HG03097 (cell line): ENCODE data around the gene ME3.

Source experiments
- ATAC-seq: cut with Tn5 transposase; IDR thresholded peaks from one replicate; pipeline ENCODE4 v1.9.1; 2021; ENCODE audit not compliant: unreplicated experiment, low FRiP score

Gene ME3

DNA sequence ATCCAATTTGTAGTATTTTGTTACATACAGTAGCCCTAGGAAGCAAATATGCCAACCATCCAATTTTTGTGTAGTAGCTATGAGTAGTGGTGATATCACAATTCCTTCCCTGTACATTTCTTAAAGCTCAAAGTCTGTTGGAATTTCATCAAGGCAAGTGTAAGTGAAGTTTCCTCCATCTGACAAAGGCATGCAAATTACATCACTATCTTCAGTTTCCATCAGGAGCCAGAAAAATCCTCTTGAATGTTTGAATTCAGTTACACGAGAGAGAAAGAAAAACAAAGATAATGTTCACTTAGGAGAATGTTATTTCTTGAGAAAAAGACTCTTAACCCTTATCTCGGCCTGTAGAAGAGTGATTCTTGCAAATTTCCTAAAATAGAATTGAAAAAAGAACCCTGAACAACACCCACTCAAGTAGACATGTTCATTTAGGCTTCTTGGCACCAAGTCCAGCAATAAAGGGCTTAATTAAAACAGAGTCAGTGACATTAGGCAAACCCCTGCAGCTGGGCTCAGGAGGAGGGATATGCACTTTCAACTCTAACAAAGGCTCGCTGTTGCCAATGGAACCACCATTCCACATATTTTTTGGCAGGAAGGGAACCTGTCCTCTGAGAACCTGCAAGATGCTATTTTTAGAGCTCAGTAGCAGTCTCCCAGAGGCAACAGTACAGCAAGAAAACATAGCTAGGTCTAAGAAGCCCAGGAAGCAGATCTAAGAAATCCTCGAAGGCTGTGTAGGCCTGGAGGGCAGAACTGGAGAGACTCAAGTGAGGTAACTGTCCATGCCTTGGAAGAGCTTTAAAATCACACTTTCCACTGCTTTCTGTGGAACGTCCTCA is 153.1 kb downstream of the ME3 start:
- no peak for ATAC-seq

DNA sequence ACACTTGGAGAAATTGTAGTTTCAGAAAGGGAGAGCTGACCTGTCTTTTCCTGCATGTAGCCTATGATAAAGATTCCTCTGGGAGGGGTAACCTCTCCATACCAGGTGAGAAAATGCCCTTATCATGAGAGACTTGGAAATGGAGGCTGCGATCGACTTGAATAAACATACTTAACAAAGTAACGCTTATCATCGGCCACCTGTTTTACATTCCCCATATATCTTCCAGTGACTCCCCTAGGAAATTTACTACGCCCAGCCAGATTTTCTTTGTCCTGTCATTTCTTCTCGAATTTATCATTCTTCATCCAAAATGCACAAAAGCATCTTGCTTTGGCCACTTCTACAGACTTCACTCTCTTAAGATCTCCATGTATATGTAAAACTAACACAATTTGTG is 154.2 kb downstream of the ME3 start:
- ATAC-seq: no peak

DNA sequence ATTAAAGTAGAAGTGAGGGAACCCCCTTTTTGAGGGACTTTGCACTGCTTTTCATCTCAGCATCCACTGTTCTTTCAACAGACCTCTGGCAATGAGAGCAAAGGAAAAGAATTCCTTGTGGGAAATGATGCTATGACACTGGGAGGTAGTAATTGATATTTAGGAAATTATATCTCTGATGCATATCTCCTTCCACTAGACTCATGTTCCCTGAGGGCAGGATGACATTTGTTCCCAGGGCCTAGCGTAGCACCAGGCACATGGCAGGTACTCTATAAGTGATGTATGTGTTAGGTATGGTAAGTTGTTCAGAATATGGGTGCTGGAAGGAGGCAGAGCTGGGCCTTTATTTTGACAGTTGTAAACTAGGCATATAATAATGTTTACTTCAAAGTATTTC is 154.9 kb downstream of the ME3 start:
- ATAC-seq: no peak

DNA sequence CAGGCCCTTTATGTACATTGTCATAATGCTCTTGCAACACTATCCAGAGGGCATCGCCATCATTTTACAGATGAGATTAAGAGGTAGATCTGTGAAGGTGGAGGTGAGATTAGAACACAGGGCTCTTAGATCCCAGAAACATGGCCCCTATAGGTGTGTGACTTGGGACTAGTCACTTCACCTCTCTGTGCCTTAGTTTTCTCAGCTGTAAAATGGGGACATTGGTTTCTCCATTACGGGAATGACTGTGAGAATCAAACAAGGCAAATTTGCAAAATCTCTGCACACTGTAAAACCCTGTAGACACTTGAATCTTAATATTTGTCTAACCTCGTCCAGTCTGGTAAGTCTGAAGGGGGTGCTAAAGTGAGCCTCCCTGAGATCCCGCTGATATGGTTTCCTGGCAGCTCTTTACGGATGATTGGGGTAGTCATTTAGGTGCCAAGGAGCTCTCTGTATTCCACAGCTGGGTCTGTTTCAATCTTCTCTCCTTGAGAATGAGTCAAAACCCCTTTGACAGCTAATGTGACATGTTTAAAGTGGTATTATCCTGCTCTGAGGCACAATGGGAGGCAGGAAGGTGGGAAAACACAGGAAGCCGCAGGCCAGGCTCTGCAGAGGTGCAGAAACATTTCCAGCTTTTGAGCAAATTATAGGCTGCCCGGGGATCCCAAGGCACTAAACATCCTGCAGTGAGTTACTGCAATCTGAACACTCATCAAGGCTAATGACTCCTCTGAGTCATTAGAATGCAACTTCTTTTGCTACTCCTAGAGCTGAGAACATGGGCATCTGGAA is 156.9 kb downstream of the ME3 start:
- no peak for ATAC-seq

DNA sequence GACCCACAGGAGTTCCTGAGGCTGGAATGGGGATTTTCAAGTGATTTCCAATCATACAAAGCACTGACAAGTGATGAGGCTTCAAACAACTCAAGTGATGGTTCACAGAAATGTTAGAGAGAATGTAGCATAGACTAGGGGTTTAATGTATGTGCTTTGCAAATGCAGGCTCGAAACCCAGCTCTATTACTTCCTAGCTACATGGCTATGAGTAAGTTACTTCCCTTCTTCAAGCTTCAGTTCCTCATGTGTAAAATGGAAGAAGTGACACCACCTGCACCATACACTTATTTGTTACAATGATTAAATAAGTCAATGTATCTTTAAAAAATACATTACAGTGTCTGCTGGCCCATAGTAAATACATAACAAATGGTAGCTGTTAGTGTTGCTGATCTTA is 158.0 kb downstream of the ME3 start:
- ATAC-seq: no peak

DNA sequence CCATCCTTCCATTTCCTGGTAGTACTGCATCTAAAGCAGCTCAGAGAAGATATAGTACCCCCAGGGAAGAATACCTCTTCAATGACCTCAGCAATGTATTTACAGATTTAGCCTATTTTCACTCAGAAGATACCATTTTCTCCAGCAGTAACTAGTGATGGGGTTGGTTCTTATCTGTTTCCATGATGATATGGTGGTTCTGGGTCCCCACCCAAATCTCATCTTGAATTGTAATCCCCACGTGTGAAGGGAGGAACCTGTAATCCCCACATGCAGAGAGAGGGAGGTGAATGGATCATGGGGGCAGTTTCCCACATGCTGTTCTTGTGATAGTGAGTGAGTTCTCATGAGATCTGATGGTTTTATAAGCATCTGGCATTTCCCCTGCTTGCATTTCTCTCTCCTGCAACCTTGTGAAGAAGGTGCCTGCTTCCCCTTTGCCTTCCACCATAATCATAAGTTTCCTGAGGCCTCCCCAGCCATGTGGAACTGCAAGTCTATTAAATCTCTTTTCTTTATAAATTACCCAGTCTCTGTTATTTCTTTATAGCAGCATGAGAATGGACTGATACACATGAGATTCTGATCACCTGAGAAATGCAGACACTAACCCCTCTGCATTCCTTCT is 158.6 kb downstream of the ME3 start:
- ATAC-seq: no peak

DNA sequence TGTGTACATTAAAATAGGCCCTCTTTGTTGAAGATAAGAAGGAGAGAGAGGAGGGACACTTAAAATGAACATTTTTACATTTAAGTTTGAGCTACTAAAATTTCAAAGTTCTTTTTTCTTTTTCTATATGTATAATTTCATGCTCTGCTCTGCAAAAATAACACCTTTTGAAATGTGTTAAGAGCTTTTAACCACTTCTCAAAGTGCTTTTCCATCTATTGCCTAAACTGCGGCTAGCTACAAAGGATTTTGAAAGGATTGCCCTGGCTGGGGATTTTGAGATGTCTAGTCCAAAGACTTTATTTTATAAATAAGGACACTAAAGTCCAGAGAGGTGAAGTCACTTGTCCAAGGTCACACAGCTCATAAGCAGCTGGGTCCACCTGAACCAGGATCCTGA is 159.3 kb downstream of the ME3 start:
- ATAC-seq: no peak

DNA sequence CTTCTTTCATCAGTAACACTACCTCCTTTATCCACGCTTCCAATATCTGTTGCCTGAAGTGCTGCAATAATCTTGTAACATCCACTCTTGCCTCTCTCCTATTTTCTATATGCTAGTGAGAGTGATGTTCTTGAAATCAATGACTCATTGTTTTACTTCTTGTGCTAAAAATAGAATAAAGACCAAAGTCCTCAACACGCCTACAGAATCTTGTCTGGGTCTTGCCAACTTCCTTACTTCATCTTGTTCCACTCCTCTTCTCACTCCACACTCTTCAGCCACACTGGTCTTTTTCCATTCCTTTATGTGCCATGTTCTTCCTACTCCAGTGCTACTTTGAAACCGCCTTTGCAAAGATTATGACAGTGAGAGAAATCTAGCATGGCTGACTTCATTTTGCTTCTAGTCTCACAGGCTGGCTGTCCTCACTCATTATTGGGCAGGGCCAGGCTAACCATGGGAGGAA is 161.3 kb downstream of the ME3 start:
- no peak for ATAC-seq

DNA sequence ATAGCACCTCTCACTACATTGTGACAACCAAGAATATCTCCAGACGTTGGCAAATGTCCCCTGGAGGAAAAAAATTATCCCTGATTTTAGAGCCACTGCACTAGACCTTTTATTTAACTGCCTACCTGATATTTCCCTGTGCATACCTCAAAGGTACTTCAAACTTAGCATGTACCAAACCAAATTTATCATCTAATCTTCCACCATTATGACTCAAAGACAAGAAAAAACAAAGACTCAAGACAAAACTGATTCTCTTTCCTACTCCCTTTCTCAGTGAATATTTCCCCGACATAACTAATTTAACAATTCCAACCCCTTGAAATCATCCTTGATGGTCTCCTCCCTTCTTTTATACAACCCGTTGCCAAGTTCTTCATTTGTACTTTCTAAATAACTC is 161.7 kb downstream of the ME3 start:
- no peak for ATAC-seq

DNA sequence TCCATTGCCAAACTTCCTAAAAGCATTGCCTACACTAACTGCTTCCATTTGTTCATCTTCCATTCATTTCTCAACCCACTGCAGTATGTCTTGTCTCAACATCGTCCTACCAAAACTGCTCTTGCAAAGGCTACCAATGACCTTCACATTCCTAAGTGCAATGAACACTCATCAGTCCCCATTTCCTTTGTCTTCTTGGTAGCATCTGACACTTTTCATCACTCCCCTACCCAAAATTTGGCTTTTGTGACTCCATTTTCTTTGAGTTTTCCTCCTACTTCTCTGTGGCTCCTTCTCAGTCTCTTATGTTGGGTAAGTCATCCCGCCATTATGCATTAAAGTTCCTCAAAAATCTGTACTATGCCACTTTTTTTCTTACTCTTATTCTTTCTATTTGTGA is 162.3 kb downstream of the ME3 start:
- no peak for ATAC-seq

DNA sequence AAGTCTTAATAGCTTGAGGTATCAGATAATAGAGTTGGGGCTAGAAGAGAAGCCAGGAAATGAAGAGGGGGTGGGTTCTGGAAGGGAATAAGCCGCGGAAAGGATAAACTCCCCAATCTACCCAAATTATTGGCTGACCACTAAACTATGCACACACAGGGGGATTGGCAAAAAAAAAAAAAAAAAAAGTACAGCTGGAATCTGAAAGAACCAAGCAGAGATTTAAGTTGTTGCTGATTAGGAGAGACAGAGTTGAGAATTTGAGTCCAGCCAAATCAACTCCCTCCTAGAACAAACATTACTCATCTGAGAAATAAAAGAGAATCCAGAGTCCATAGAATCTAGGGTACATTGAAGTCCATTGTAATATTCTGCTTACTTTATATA is 162.8 kb downstream of the ME3 start:
- no peak for ATAC-seq

DNA sequence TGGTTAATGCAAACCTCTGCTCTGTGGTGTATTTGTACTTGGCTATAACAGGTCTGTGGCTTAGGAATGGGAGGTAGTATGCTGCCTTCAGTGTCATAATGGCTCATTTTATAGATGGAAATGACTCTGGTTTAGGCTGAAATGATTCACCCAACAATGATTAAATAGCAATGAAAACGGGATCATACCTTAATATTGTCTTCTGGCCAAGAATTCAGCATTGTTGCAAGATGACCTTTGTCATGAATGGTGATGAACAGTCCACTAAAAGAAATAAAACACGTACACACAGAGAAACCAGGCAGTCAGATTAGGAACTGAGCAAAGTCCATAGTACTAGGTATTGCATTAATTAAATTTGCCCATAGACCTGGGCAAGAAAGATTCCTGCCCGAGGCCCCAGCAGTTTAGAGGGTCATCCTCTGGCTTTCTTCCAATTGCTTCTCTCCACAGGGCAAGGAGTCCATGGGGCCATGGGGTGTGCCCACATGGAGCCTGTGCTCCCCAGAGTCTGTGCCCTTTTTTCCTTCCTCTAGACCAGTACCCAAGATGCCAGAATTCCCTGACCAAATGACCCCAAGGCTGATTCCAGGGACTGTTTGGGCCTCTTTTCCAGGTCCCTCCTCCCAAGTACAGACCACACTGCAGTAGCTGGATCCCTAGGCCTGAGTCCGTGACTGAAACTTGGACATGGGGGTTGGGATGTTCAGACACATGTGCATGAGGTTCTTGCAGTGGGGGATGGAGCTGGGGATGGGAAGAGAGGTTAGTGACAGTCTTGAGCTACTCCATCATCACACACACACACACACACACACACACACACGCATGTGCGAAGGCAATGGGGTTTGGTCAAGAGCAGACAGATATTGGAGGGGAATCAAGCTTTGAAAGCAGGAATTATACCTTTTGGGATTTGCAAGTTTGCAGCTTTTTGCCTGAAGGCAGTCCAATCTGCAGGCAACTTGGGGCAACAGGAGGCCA is 163.5 kb downstream of the ME3 start:
- ATAC-seq: no peak

DNA sequence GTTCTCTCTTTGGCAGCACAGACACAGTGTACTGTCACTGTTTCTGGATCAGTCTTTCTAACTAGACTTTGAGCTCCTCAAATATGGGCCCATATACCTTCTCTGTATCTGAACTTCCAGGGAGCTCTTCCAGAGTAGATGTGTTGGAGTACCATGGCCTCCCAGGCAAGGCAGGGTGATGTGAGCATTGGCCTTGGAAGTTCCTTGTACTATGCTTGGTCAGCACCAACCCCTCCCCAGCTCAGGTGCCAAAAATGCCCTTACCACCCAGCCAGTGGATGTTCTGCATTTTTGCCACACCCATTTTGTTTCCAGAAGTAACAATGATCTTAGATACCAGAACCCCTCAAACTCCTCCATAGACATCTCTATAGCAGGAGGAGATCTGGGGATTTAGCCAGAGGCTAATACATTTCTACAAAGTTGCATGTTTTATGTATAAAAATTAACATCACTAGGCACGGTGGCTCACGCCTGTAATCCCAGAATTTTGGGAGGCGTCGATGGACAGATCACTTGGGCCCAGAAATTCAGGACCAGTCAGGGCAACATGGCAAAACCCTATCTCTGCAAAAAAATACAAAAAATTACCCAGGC is 165.1 kb downstream of the ME3 start:
- ATAC-seq: no peak

DNA sequence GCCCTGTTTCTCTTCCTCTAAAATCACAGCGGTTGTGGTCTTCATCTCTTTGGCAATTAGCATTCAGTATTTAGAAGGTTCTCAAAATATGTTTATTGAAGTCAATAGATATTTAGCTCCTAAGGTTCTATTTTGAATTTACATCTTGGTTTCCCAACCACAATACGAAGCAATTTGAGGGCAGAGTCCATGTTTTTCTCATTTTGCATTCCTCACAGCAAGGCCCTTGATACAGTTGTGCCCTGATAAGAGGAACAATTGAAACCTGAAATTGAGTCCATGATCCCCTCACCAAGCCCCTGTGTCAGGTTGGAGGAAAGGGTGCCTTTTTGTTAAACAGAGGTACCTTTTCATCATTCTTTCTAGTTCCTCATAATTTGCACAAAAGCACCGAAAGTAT is 166.2 kb downstream of the ME3 start:
- no peak for ATAC-seq

DNA sequence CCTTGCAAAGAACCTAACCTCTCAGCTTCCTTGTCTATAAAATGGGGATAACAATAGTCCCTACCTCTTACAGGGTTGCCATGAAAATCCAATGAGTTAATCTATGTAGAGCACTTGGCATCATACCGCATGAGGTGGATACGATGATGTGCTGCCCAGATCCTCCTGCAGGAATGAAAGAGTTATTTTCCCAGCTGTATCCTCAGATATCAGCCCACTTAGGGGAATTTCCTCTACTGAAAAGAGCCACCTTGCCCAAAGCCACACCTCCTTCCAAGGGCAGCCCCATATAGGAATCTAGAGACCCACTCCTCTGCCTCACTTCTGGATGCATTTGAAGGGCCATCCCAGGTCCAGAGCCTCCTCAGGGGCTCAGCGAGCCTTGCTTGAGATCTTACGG is 169.3 kb downstream of the ME3 start:
- ATAC-seq: no peak

DNA sequence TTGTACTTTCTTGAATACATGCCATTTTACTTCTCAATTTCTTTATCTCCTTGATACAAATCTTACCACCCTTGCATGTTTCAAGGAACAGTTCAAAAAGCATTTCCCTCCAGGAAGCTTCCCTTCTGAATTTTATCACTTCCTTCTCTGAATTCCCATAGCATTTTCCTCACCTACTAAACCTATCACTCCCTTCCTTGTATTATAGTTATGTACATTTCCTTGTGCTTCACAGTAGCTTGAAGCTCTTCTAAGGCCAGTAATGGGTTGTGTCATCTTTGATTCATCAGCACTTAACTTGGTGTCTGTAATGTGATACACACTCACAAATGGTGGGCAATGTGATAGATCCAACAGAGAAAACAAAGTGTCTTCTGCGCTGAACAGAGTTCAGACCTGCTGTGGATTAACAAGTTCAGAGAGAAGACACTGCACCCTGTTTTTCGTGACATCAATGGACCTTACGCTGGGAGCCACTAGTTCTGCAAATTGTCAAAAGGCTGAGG is 170.2 kb downstream of the ME3 start:
- ATAC-seq: no peak

DNA sequence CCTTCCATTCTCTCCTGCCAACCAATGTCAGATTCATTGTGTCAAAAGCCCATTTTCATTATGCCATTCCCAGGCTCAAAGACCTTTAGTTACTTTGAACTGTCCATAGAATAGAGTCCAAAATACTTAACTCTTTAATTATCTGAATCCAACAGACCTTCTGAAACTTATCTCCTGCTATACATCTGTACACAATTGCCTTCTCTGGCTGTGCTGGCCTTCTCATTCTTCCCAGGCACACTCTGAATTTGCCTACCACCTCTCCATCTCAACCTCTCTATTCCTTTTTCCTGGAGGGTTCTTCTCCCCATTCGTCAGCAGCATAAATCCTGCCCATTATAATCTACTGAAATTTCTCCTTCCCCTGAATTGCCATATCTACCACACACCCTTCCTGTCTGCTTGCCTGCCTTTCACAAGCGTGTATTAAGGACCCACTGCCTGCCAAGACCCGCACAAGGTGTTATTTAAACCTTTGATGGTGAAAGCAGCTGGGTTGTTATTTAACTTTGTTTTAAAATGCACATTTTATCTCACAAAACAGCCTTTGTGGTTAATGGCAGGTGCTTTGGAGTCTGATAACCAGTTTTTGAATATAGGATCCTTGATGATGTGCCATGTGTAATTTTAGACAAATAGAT is 171.8 kb downstream of the ME3 start:
- no peak for ATAC-seq

DNA sequence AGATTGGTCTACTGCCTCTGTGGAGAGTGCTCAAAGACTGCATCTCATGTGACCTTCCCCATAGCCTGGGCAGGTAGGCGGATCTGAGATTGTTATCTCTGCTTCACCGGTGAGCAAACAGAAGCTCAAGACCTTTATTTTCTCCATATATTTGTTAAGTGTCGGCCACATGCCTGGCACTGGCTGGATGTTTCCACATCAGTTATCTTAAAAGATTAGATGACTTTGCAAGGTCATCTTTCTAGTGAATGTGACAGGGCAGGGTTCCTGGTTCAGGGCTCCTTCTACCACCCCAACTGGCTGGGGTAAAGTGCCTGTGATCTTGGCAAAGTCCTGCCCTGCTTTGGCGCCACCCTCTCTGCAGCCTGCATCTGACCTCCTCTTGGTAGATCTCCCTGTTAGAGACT is 172.7 kb downstream of the ME3 start:
- no peak for ATAC-seq

DNA sequence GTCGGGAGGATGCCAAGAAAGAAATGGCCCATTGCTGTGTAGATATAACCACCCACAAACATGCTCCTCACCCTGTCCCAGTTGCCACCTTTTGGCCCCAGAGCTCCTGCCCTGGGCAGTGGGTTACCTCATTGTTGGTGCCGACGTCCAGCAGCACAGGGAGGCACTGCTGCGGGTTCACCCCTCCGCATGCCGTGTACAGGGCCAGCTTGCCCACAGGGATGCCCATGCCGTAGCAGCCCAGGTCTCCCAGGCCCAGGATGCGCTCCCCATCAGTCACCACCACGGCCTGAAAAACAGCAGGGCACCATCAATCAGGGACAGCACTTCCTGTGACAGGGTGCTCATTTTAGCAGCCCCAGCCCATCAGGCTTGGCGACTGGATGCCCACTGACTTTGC is 174.6 kb downstream of the ME3 start:
- no peak for ATAC-seq
